MG63 (cell line): ENCODE measurements around the gene CKMT2. TPM values are rescaled to one million over a fixed set of nuclear protein-coding genes. Genes with fewer than 3 reads are reported as not detected.

Experiments
- DNase-seq: peaks from one replicate; pipeline ENCODE4 v3.0.0-alpha.2; 2020
- H3K27me3 ChIP-seq: fragments of 250-450 bp; sonication (Bioruptor Pico); 2 replicates; pipeline ENCODE4 v1.5.1; 2020; ENCODE audit warnings: mild to moderate bottlenecking, moderate library complexity
- H3K36me3 ChIP-seq: fragments of 250-450 bp; sonication (Bioruptor Pico); 2 replicates; pipeline ENCODE4 v1.5.1; 2020; ENCODE audit warnings: mild to moderate bottlenecking, moderate library complexity
- H3K4me3 ChIP-seq: fragments of 250-450 bp; sonication (Bioruptor Pico); 2 replicates; pipeline ENCODE4 v1.5.1; 2020; ENCODE audit warnings: mild to moderate bottlenecking, moderate library complexity
- H3K9me3 ChIP-seq: fragments of 250-450 bp; sonication (Bioruptor Pico); 2 replicates; pipeline ENCODE4 v1.5.1; 2020; ENCODE audit warnings: mild to moderate bottlenecking, moderate library complexity
- total RNA-seq: library from RNA; depleted of rRNA; stranded (reverse); fragments of >200 nt; shearing (Covaris generic); gene quantifications from 2 replicates; pipeline ENCODE4 v1.2.3, GENCODE V29; 2014; ENCODE audit warnings: low replicate concordance

CKMT2 gene
- total RNA-seq, 1 experiment from 2014 or later: not detected

- DNase-seq: no peak
Measured at GRCh38 chr5:81209386-81209785, 23.7 kb upstream of the CKMT2 start.

DNA sequence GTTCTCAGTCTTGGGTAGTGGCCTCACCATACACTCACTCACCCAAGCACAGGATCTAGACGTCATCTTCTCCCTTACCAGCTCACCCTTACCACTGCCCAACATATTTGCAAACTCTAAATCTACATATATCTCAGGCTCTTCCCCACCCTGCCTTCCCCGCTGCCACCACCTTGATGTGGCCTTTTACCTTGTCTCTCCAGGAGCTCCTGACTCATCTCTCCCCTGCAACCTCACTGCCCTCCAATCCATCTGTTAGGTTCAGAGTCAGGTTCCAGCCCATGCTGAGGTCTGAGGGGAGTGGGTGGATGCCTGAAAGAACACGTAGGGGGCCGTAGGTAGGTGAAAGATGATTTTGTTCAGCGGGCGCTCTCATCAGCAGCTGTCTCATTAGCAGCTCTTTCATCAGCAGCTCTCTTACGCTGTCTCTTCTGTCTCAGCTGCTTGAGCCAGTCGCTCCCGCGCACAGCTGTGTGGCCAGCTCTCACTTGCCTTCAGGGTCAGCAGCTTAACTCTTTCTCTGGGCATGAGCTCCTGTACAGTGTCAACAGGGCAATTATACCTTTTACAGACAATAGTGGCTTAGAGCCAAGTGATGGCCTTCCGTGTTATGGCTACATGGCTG lies 23.1 kb upstream of the CKMT2 start:
- Histone ChIP-seq H3K27me3 (no peaks in the 10 kb centered on the region), H3K9me3 (no peaks in the 10 kb centered on the region), H3K36me3 (no peaks in the 10 kb centered on the region), H3K4me3 (no peak overlapping the region)
- DNase-seq: no peak

More at GRCh38 chr5:81209386-81209785, 23.7 kb upstream of the CKMT2 start:
- Histone ChIP-seq H3K4me3 (no peak overlapping the region), H3K27me3 (no peaks in the 10 kb centered on the region), H3K36me3 (no peaks in the 10 kb centered on the region), H3K9me3 (no peaks in the 10 kb centered on the region)

DNA sequence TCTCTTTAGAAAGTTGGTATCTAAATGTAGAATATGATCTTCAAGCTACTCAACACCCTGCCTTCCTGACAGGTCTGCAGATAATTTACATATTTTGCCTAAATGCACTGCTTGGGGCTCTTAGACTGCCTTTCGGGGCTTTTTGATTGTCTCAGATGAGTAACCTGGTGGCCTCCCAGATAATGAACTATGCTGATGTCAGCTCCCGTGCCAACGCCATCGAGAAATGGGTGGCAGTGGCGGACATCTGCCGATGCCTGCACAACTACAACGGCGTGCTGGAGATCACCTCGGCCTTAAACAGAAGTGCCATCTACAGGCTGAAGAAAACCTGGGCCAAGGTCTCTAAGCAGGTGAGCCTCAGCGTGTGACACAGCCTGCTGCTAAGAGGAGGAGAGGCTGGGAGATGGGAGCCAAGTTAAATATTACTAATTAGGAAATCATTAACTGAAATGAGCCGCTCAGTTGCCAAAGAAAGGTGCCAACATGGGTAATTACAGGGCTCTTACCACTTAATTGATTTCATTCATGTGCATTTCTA lies 20.8 kb upstream of the CKMT2 start:
- DNase-seq: no peak
- Histone ChIP-seq H3K9me3 (no peaks in the 10 kb centered on the region), H3K27me3 (no peaks in the 10 kb centered on the region), H3K36me3 (no peaks in the 10 kb centered on the region), H3K4me3 (no peak overlapping the region)

DNA sequence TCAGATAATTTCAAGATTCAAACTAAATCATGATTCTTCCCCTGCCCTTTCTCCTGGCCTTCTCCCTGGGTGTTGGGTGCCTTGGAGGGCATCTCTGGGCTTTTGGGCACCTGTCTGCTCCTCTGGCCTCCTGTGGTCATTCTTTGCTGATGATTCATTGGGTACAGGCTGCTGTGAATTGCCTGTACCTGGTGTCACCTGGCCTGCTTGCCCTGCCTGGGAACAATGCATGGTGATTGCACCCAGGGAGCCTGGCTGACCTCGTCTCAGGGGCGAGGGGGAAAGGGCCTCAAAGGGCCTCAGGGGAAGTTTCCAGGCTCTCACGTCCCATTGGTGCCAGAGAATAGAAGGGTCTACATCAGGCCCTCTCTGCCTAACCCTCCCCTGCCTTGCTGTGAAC lies 20.1 kb upstream of the CKMT2 start:
- Histone ChIP-seq H3K9me3 (no peaks in the 10 kb centered on the region), H3K36me3 (no peaks in the 10 kb centered on the region), H3K27me3 (no peaks in the 10 kb centered on the region), H3K4me3 (no peak overlapping the region)
- no peak for DNase-seq

GRCh38 chr5:81214848-81215247 lies 18.3 kb upstream of the CKMT2 start:
- DNase-seq: no peak
- Histone ChIP-seq H3K27me3 (no peaks in the 10 kb centered on the region), H3K4me3 (no peak overlapping the region), H3K9me3 (no peaks in the 10 kb centered on the region), H3K36me3 (no peaks in the 10 kb centered on the region)

GRCh38 chr5:81216152-81216551 lies 17.0 kb upstream of the CKMT2 start:
- Histone ChIP-seq H3K9me3 (no peaks in the 10 kb centered on the region), H3K36me3 (no peaks in the 10 kb centered on the region), H3K4me3 (no peak overlapping the region), H3K27me3 (no peaks in the 10 kb centered on the region)
- DNase-seq: no peak

DNA sequence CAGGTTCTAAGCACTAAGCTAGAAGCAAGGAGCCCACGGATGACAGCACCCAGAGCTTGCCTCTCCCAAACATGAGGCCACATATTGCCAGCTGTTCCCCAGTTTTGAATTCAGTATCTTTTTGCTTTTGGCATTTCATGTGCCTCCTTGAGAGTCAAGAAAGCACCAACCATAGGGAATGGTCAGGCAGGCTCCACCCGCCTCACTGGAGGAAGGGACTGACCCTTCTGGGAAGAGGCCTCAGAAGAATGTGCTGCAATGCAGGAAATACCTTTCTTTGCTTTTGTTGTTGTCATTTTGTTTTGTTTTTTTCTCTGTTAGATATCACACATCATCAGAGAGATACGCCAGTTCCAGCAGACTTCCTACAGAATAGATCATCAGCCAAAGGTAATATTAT lies 13.7 kb upstream of the CKMT2 start:
- Histone ChIP-seq H3K27me3 (no peaks in the 10 kb centered on the region), H3K9me3 (no peaks in the 10 kb centered on the region), H3K36me3 (no peaks in the 10 kb centered on the region), H3K4me3 (no peak overlapping the region)
- DNase-seq: no peak

- Histone ChIP-seq H3K9me3 (no peaks in the 10 kb centered on the region), H3K27me3 (no peaks in the 10 kb centered on the region), H3K4me3 (no peak overlapping the region), H3K36me3 (no peaks in the 10 kb centered on the region)
- DNase-seq: no peak
Measured at GRCh38 chr5:81222285-81222684, 10.8 kb upstream of the CKMT2 start.

- Histone ChIP-seq H3K36me3 (no peaks in the 10 kb centered on the region), H3K4me3 (no peak overlapping the region), H3K9me3 (no peaks in the 10 kb centered on the region), H3K27me3 (no peaks in the 10 kb centered on the region)
- DNase-seq: no peak
Measured at GRCh38 chr5:81225463-81225862, 7.7 kb upstream of the CKMT2 start.

- no peak for DNase-seq
- Histone ChIP-seq H3K36me3 (no peaks in the 10 kb centered on the region), H3K27me3 (no peaks in the 10 kb centered on the region), H3K4me3 (no peak overlapping the region), H3K9me3 (no peaks in the 10 kb centered on the region)
Measured at GRCh38 chr5:81226286-81226685, 6.8 kb upstream of the CKMT2 start.

DNA sequence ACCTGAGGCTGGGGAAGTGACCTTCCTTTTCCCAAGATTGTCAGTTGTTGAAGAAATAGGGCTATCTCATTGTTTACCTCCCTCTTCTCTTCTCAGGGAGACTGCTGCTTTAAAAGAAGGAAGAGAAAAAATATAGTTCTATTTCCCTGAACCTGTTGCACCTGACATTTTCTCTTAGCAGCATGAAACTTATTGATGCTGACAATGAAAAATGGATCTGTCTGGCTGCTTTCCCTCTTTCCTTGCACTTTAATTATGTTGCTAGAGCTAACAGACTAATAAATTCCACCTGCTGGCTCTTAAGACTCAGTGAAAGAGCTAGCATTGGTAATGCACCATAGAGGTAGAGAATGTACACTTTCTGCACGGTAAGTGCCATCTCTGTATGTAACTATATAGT lies 6.2 kb upstream of the CKMT2 start:
- H3K27me3 ChIP-seq: no peaks in the 10 kb centered on the region
- no peak overlapping the region for H3K4me3 ChIP-seq
- H3K36me3 ChIP-seq: no peaks in the 10 kb centered on the region
- no peak for DNase-seq
- H3K9me3 ChIP-seq: no peaks in the 10 kb centered on the region

DNA sequence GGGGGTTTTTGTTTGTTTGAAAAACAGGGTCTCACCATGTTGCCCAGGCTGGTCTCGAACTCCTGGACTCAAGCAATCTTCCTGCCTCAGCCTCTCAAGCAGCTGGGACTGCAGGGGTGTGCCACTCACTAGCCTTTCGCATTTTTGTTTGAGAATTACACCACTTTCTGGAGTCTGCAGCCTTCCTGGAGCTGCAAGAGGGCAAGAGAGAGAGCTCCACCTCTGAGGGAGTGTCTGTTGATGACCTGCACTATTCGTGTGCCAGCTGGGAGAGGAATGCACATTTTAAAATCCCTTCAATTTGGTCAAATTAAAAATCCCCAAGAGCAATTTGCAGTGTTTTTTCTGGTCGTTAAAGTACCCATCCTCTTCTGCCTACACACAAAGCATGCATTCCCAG lies 5.0 kb upstream of the CKMT2 start:
- no peak for DNase-seq
- no peaks in the 10 kb centered on the region for H3K36me3 ChIP-seq
- no peaks in the 10 kb centered on the region for H3K27me3 ChIP-seq
- H3K9me3 ChIP-seq: no peaks in the 10 kb centered on the region
- H3K4me3 ChIP-seq: no peak overlapping the region

GRCh38 chr5:81230416-81230815 lies 2.7 kb upstream of the CKMT2 start:
- Histone ChIP-seq H3K9me3 (no peaks in the 10 kb centered on the region), H3K4me3 (no peak overlapping the region), H3K36me3 (no peaks in the 10 kb centered on the region), H3K27me3 (no peaks in the 10 kb centered on the region)
- no peak for DNase-seq

DNA sequence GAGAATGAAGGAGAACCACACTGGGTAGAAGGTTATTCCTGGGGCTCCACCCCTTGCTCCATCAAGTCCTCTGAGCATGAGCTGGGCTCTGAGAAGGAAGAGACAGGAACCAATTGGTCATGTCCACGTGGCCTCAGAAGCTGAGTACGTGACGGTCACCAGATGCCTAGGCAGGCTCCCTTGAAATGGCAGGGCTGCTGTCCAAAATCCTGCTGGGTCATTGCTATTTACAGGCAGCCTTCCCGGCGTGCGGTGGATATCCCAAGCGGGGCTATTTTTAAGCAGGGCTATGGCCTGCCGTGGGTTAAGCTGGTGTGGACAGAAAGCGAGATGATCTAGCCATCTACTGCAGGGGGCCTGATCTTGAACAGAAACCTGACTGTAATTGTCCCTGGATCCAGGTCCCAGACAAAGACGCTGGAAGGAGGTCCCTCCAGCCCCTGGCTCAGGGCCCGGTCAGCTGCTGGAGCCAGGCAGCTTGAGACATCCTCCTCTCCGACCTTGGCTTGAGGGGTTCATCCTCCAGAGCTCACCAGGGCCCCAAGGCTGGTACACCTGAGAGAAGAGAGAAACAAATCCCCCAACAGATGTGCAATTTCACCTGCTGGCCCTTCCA lies 550 bp upstream of the CKMT2 start:
- DNase-seq: peak; percentile 67
- Histone ChIP-seq H3K36me3 (no peaks in the 10 kb centered on the region), H3K27me3 (no peaks in the 10 kb centered on the region), H3K9me3 (no peaks in the 10 kb centered on the region), H3K4me3 (no peak overlapping the region)

DNA sequence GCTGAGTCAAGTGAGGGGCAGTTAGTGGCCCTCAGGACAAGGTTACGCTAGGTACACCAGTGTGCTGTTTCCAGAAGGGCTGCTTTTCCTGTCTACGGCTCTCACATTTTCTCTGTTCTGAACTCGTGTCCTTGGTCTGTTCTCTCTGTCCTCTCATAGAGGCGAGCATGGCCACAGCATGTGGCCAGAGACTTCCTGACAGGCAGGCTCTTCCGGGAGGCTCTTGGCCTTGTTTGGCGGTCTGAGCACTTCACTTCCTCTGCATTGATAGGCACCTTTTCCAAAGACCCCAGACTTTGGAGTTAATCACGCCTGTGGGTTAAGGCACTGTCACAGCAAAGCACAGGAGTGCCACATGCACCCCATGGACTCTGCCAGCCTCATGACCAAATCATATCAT lies 1.2 kb downstream of the CKMT2 start:
- Histone ChIP-seq H3K36me3 (no peaks in the 10 kb centered on the region), H3K4me3 (no peak overlapping the region), H3K9me3 (no peaks in the 10 kb centered on the region), H3K27me3 (no peaks in the 10 kb centered on the region)
- DNase-seq: no peak

- Histone ChIP-seq H3K27me3 (no peaks in the 10 kb centered on the region), H3K36me3 (no peaks in the 10 kb centered on the region), H3K4me3 (no peak overlapping the region), H3K9me3 (no peaks in the 10 kb centered on the region)
- DNase-seq: no peak
Measured at GRCh38 chr5:81234801-81235200, 1.7 kb downstream of the CKMT2 start.

DNA sequence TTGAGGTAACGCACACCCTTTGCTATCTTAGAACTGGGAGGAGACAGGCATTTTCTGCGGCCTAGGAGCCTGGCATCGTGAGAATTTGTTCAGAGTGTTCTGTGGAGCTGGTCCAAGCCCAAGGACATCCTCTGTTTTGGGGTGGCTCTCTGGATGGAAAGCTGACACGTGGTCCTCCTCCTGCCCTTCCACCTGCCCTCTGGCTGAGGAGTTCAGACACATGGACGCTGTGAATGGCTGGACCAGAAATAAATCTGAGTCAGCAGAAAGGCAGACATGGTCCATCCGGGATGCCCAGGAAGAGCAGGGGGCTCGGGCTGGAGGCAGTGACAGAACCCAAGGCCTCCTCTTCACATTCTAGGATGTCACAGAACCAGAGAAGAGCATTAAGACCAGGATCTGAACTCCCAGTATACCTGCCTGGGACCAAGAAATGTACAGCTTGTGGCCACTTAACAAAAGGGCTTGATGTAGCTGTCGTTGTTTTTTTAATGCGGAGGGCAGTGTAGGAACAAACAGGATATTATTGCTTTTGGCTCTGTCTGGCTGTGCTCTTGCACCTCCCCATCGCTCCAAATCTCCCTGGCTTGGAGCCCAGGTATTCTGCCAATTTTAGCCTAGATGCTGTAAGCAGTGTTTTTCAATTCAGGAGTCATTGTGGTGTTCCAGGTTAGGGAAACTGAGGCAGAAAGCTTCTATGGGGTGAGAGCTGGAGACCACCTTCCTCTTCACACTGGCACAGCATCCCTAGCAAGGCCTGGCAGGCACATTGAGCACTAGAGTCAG lies 2.4 kb downstream of the CKMT2 start:
- H3K4me3 ChIP-seq: no peak overlapping the region
- no peak for DNase-seq
- no peaks in the 10 kb centered on the region for H3K36me3 ChIP-seq
- no peaks in the 10 kb centered on the region for H3K9me3 ChIP-seq
- no peaks in the 10 kb centered on the region for H3K27me3 ChIP-seq

GRCh38 chr5:81238460-81238859 lies 5.3 kb downstream of the CKMT2 start:
- H3K4me3 ChIP-seq: no peak overlapping the region
- no peaks in the 10 kb centered on the region for H3K27me3 ChIP-seq
- DNase-seq: no peak
- H3K9me3 ChIP-seq: no peaks in the 10 kb centered on the region
- H3K36me3 ChIP-seq: no peaks in the 10 kb centered on the region
